SK-N-MC (cell line): ENCODE results near the gene TNFRSF8.

Experiments
- DNase-seq: peaks from one replicate; pipeline ENCODE4 v3.0.0-alpha.2; 2011; ENCODE audit warnings: low read depth, low spot score
- H3K27ac ChIP-seq: fragments of 200-600 bp; sonication (generic); 2 replicates; pipeline ENCODE4 v1.5.1; 2016; ENCODE audit warnings: mixed run types
- H3K36me3 ChIP-seq: fragments of 200-600 bp; sonication (generic); 2 replicates; pipeline ENCODE4 v1.6.1; 2017; ENCODE audit warnings: antibody characterized with exemption, low read length, mixed read lengths; ENCODE audit not compliant: insufficient read depth
- H3K4me3 ChIP-seq: fragments of 200-600 bp; sonication (generic); 2 replicates; pipeline ENCODE4 v1.5.1; 2016
- H3K9ac ChIP-seq: fragments of 200-600 bp; sonication (generic); 2 replicates; pipeline ENCODE4 v1.8.0; 2017; ENCODE audit warnings: mixed run types, mixed read lengths; ENCODE audit not compliant: insufficient read length
- H3K9me3 ChIP-seq: fragments of 200-600 bp; sonication (generic); 2 replicates; pipeline ENCODE4 v1.6.1; 2017; ENCODE audit warnings: low read depth, mild to moderate bottlenecking, antibody characterized with exemption, low read length, moderate library complexity, mixed read lengths
- EZH2 ChIP-seq: fragments of 200-600 bp; sonication (generic); IDR thresholded peaks from one replicate; pipeline ENCODE4 v1.6.1; 2017; ENCODE audit warnings: antibody characterized with exemption
- FOXP2 ChIP-seq: optimal IDR thresholded peaks from 2 replicates; pipeline ENCODE3; 2011; ENCODE audit warnings: mild to moderate bottlenecking, moderate library complexity; ENCODE audit not compliant: insufficient read depth; ENCODE audit errors: extremely low read length, control extremely low read depth
- POLR2AphosphoS5 ChIP-seq: IDR thresholded peaks from 2 replicates; pipeline ENCODE4 v1.6.1; 2012; ENCODE audit warnings: mild to moderate bottlenecking, low read depth, low read length, borderline replicate concordance

Gene TNFRSF8

GRCh38 chr1:12183095-12183794 is 120.1 kb downstream of the TNFRSF8 start:
- H3K9me3 ChIP-seq = no peaks in the 10 kb centered on the region
- TF ChIP-seq EZH2 = no peak
- TF ChIP-seq POLR2AphosphoS5 = no peak
- no peak for TF ChIP-seq FOXP2
- H3K27ac ChIP-seq = no peak overlapping the region
- no peaks in the 10 kb centered on the region for H3K36me3 ChIP-seq
- DNase-seq = no peak
- no peak overlapping the region for H3K4me3 ChIP-seq
- H3K9ac ChIP-seq = no peak overlapping the region

GRCh38 chr1:12184008-12184681 is 121.0 kb downstream of the TNFRSF8 start:
- no peaks in the 10 kb centered on the region for H3K9me3 ChIP-seq
- no peak overlapping the region for H3K27ac ChIP-seq
- no peak for DNase-seq
- H3K4me3 ChIP-seq = no peak overlapping the region
- TF ChIP-seq EZH2 (no peak), FOXP2 (no peak), POLR2AphosphoS5 (no peak)
- H3K36me3 ChIP-seq = no peaks in the 10 kb centered on the region
- H3K9ac ChIP-seq = no peak overlapping the region

- no peak for DNase-seq
- Histone ChIP-seq H3K4me3 (no peak overlapping the region), H3K9ac (no peak overlapping the region), H3K9me3 (no peaks in the 10 kb centered on the region), H3K36me3 (no peaks in the 10 kb centered on the region), H3K27ac (no peak overlapping the region)
- no peak for TF ChIP-seq FOXP2
- no peak for TF ChIP-seq EZH2
These were observed 122.2 kb downstream of the TNFRSF8 start for GRCh38 chr1:12185036-12185917.

- no peak for TF ChIP-seq POLR2AphosphoS5
- TF ChIP-seq FOXP2 = no peak
- TF ChIP-seq EZH2 = no peak
- Histone ChIP-seq H3K4me3 (no peak overlapping the region), H3K9me3 (no peaks in the 10 kb centered on the region), H3K36me3 (no peaks in the 10 kb centered on the region), H3K9ac (no peak overlapping the region), H3K27ac (no peak overlapping the region)
- DNase-seq = no peak
These were observed 123.0 kb downstream of the TNFRSF8 start for GRCh38 chr1:12185918-12186678.

- no peaks in the 10 kb centered on the region for H3K9me3 ChIP-seq
- H3K36me3 ChIP-seq = no peaks in the 10 kb centered on the region
- no peak overlapping the region for H3K4me3 ChIP-seq
- H3K27ac ChIP-seq = no peak overlapping the region
- no peak overlapping the region for H3K9ac ChIP-seq
- no peak for DNase-seq
- TF ChIP-seq POLR2AphosphoS5 (no peak), FOXP2 (no peak), EZH2 (no peak)
These were observed 123.5 kb downstream of the TNFRSF8 start for GRCh38 chr1:12186679-12186985.

- no peak for DNase-seq
- Histone ChIP-seq H3K27ac (no peak overlapping the region), H3K36me3 (no peaks in the 10 kb centered on the region), H3K4me3 (no peak overlapping the region), H3K9ac (no peak overlapping the region), H3K9me3 (no peaks in the 10 kb centered on the region)
- TF ChIP-seq EZH2 (no peak), FOXP2 (no peak), POLR2AphosphoS5 (no peak)
These were observed 125.0 kb downstream of the TNFRSF8 start for GRCh38 chr1:12188115-12188514.

GRCh38 chr1:12188657-12189327 is 125.7 kb downstream of the TNFRSF8 start:
- Histone ChIP-seq H3K36me3 (no peaks in the 10 kb centered on the region), H3K4me3 (no peak overlapping the region), H3K9ac (no peak overlapping the region), H3K9me3 (no peaks in the 10 kb centered on the region), H3K27ac (no peak overlapping the region)
- DNase-seq = no peak
- no peak for TF ChIP-seq POLR2AphosphoS5
- no peak for TF ChIP-seq EZH2
- TF ChIP-seq FOXP2 = no peak
